GM18520 (cell line): ENCODE data around the gene BAAT.
A peak's percentile ranks its signal among the peaks of the same experiment; 100 is the strongest.

ENCODE experiments used
- ATAC-seq: cut with Tn5 transposase; IDR thresholded peaks from one replicate; pipeline ENCODE4 v1.9.1; 2021; ENCODE audit not compliant: unreplicated experiment

BAAT gene

GRCh38 chr9:101398930-101399642 lies 14.3 kb upstream of the BAAT start:
- no peak for ATAC-seq

GRCh38 chr9:101398068-101398929 lies 13.5 kb upstream of the BAAT start, which contains the start of the genes MRPL50 and ZNF189:
MRPL50 (minus strand) TSS chr9:101398618; CDS start chr9:101398592, 26 bp downstream.
ZNF189 (plus strand) TSS chr9:101398851; CDS start chr9:101399157, 306 bp downstream.
- peak; percentile 99 for ATAC-seq

- ATAC-seq = no peak
Measured at GRCh38 chr9:101397746-101398067, 12.9 kb upstream of the BAAT start.

- no peak for ATAC-seq
Measured at GRCh38 chr9:101394687-101395086, 9.9 kb upstream of the BAAT start.

- no peak for ATAC-seq
Measured at GRCh38 chr9:101393135-101393534, 8.3 kb upstream of the BAAT start.

GRCh38 chr9:101388507-101388993 lies 3.7 kb upstream of the BAAT start:
- ATAC-seq = no peak

- no peak for ATAC-seq
Measured at GRCh38 chr9:101387871-101388506, 3.2 kb upstream of the BAAT start.

GRCh38 chr9:101383361-101383760 lies 1.4 kb downstream of the BAAT start:
- no peak for ATAC-seq

- no peak for ATAC-seq
Measured at GRCh38 chr9:101381833-101382342, 2.9 kb downstream of the BAAT start.

- no peak for ATAC-seq
Measured at GRCh38 chr9:101381118-101381517, 3.7 kb downstream of the BAAT start.

- ATAC-seq = no peak
Measured at GRCh38 chr9:101380295-101380694, 4.5 kb downstream of the BAAT start.

GRCh38 chr9:101376111-101376848 lies 8.5 kb downstream of the BAAT start:
- no peak for ATAC-seq

- ATAC-seq = no peak
Measured at GRCh38 chr9:101375546-101375945, 9.3 kb downstream of the BAAT start.

- no peak for ATAC-seq
Measured at GRCh38 chr9:101372327-101373118, 12.3 kb downstream of the BAAT start.

GRCh38 chr9:101371813-101372212 lies 13.0 kb downstream of the BAAT start:
- ATAC-seq = no peak

GRCh38 chr9:101369884-101370531 lies 14.8 kb downstream of the BAAT start:
- no peak for ATAC-seq

GRCh38 chr9:101369286-101369685 lies 15.5 kb downstream of the BAAT start:
- ATAC-seq = no peak

- ATAC-seq = no peak
Measured at GRCh38 chr9:101367323-101367722, 17.5 kb downstream of the BAAT start.

GRCh38 chr9:101366038-101366756 lies 18.6 kb downstream of the BAAT start:
- no peak for ATAC-seq
